IMR-90 (cell line): ENCODE results near the gene HLA-F. TPM values are rescaled to one million over a fixed set of nuclear protein-coding genes. Genes with fewer than 3 reads are reported as not detected.

ENCODE experiments used
- ATAC-seq: fragments of 200-7000 bp; cut with Tn5 transposase; 2 replicates; pipeline ENCODE4 v1.9.1; 2020; ENCODE audit warnings: low read depth, mild to moderate bottlenecking, moderate library complexity
- BruUV-seq: library from RNA; stranded (reverse); fragments of 400-500 nt; replicated peaks from 2 replicates; lab custom pipeline; 2021; lab: Mats Ljungman, UMichigan
- CTCF ChIA-PET: fragments of 300-600 bp; formaldehyde crosslinking; extraction: SDS; loops from one replicate; lab custom pipeline; 2021; ENCODE audit warnings: antibody characterized with exemption; lab: Yijun Ruan, JAX
- POLR2A ChIA-PET: fragments of 300-600 bp; sonication (Branson Sonifier 250); formaldehyde crosslinking; loops from one replicate; lab custom pipeline; 2022; ENCODE audit warnings: antibody characterized with exemption; ENCODE audit not compliant: unreplicated experiment; lab: Charles Lee
- DNase-seq: peaks from one replicate; pipeline ENCODE4 v3.0.0; 2013
- H2AFZ ChIP-seq: replicated peaks from 2 replicates; pipeline ENCODE3; 2013; ENCODE audit warnings: low read length, mild to moderate bottlenecking; ENCODE audit not compliant: poor library complexity
- H2AK5ac ChIP-seq: 2 replicates; pipeline ENCODE4 v1.6.1; 2013; ENCODE audit warnings: low read depth, low read length, inconsistent platforms
- H2AK9ac ChIP-seq: replicated peaks from 2 replicates; pipeline ENCODE3; 2013; ENCODE audit warnings: mild to moderate bottlenecking, low read depth, low read length, moderate library complexity; ENCODE audit not compliant: poor library complexity
- H2BK120ac ChIP-seq: 2 replicates; pipeline ENCODE4 v1.6.1; 2013; ENCODE audit warnings: low read depth, low read length, inconsistent platforms
- H2BK15ac ChIP-seq: 3 replicates; pipeline ENCODE4 v1.6.1; 2013; ENCODE audit warnings: low read depth, low read length, inconsistent platforms
- H2BK20ac ChIP-seq: 2 replicates; pipeline ENCODE4 v1.6.1; 2013; ENCODE audit warnings: low read depth, mild to moderate bottlenecking, inconsistent platforms, low read length, moderate library complexity
- H2BK5ac ChIP-seq: 2 replicates; pipeline ENCODE4 v1.6.1; 2013; ENCODE audit warnings: mild to moderate bottlenecking, low read depth, low read length, inconsistent platforms; ENCODE audit not compliant: poor library complexity, severe bottlenecking
- H3K14ac ChIP-seq: replicated peaks from 2 replicates; pipeline ENCODE4 v1.6.1; 2013; ENCODE audit warnings: low read depth, low read length, inconsistent platforms
- H3K18ac ChIP-seq: 2 replicates; pipeline ENCODE4 v1.6.1; 2013; ENCODE audit warnings: low read depth, low read length, control low read depth
- H3K23ac ChIP-seq: 2 replicates; pipeline ENCODE4 v1.6.1; 2013; ENCODE audit warnings: low read depth, low read length, inconsistent platforms
- H3K27ac ChIP-seq: 2 replicates; pipeline ENCODE4 v1.5.1; 2013; ENCODE audit warnings: mild to moderate bottlenecking, control low read depth, low read length; ENCODE audit not compliant: insufficient read depth
- H3K27me3 ChIP-seq: 2 replicates; pipeline ENCODE4 v1.6.1; 2013; ENCODE audit warnings: low read length; ENCODE audit not compliant: control insufficient read depth, insufficient read depth
- H3K36me3 ChIP-seq: 2 replicates; pipeline ENCODE4 v1.6.1; 2013; ENCODE audit warnings: low read length, mixed read lengths; ENCODE audit not compliant: control insufficient read depth, insufficient read depth
- H3K4ac ChIP-seq: 2 replicates; pipeline ENCODE4 v1.6.1; 2013; ENCODE audit warnings: low read depth, low read length, inconsistent platforms
- H3K4me1 ChIP-seq: 2 replicates; pipeline ENCODE4 v1.6.1; 2013; ENCODE audit warnings: low read length, mixed read lengths; ENCODE audit not compliant: control insufficient read depth, insufficient read depth
- H3K4me2 ChIP-seq: 2 replicates; pipeline ENCODE4 v1.6.1; 2013; ENCODE audit warnings: low read depth, mild to moderate bottlenecking, control low read depth, low read length, moderate library complexity
- H3K4me3 ChIP-seq: 2 replicates; pipeline ENCODE4 v1.5.1; 2013; ENCODE audit warnings: low read depth, mild to moderate bottlenecking, control low read depth, low read length, moderate library complexity; ENCODE audit not compliant: insufficient read depth
- H3K56ac ChIP-seq: 2 replicates; pipeline ENCODE4 v1.6.1; 2013; ENCODE audit warnings: low read length, inconsistent platforms; ENCODE audit not compliant: insufficient read depth; ENCODE audit errors: extremely low read depth
- H3K79me1 ChIP-seq, 2 experiments: 2 replicates each; pipeline ENCODE4 v1.6.1; 2013; ENCODE audit warnings: low read length in 2 of 2, inconsistent platforms in 1 of 2, low read depth in 1 of 2
- H3K9ac ChIP-seq: 2 replicates; pipeline ENCODE4 v1.6.1; 2013; ENCODE audit warnings: low read depth, low read length, control low read depth
- H3K9me1 ChIP-seq: 2 replicates; pipeline ENCODE4 v1.6.1; 2013; ENCODE audit warnings: low read length, inconsistent platforms; ENCODE audit not compliant: insufficient read depth
- H3K9me3 ChIP-seq: 2 replicates; pipeline ENCODE4 v1.6.1; 2013; ENCODE audit warnings: low read length; ENCODE audit not compliant: control insufficient read depth, insufficient read depth
- H4K20me1 ChIP-seq: 2 replicates; pipeline ENCODE4 v1.6.1; 2013; ENCODE audit warnings: low read length, inconsistent platforms; ENCODE audit not compliant: insufficient read depth
- H4K5ac ChIP-seq: 2 replicates; pipeline ENCODE4 v1.6.1; 2013; ENCODE audit warnings: mild to moderate bottlenecking, low read depth, low read length, control low read depth
- H4K8ac ChIP-seq, 2 experiments: 2 replicates each; pipeline ENCODE4 v1.6.1; 2013; ENCODE audit warnings: low read depth in 2 of 2, low read length in 2 of 2, control low read depth in 1 of 2, inconsistent platforms in 1 of 2
- H4K91ac ChIP-seq: 2 replicates; pipeline ENCODE4 v1.6.1; 2013; ENCODE audit warnings: low read depth, low read length, inconsistent platforms; ENCODE audit not compliant: insufficient read depth
- FOS ChIP-seq: fragments of 150-350 bp; IDR thresholded peaks from 2 replicates; pipeline ENCODE4 v1.6.1; 2016; ENCODE audit warnings: low read depth, low read length
- MAFK ChIP-seq: IDR thresholded peaks from 2 replicates; pipeline ENCODE4 v1.6.1; 2012; ENCODE audit warnings: low read depth, low read length, improper control_type of control experiment
- MAZ ChIP-seq: IDR thresholded peaks from 2 replicates; pipeline ENCODE4 v1.6.1; 2012; ENCODE audit warnings: low read depth, mild to moderate bottlenecking, low read length, improper control_type of control experiment, moderate library complexity, borderline replicate concordance
- MXI1 ChIP-seq: IDR thresholded peaks from 2 replicates; pipeline ENCODE4 v1.6.1; 2012; ENCODE audit warnings: low read depth, mild to moderate bottlenecking, low read length, moderate library complexity, borderline replicate concordance
- NFE2L2 ChIP-seq: fragments of 150-350 bp; IDR thresholded peaks from 2 replicates; pipeline ENCODE4 v1.6.1; 2016; ENCODE audit warnings: low read depth, mild to moderate bottlenecking, low read length
- RCOR1 ChIP-seq: IDR thresholded peaks from 2 replicates; pipeline ENCODE4 v1.6.1; 2012; ENCODE audit warnings: mild to moderate bottlenecking, low read length, improper control_type of control experiment; ENCODE audit not compliant: insufficient replicate concordance
- RFX5 ChIP-seq: IDR thresholded peaks from 2 replicates; pipeline ENCODE4 v1.8.0; 2012; ENCODE audit warnings: low read depth, mild to moderate bottlenecking, low read length, moderate library complexity
- SMC3 ChIP-seq: fragments of 150-350 bp; IDR thresholded peaks from 2 replicates; pipeline ENCODE4 v1.6.1; 2016; ENCODE audit warnings: low read depth, mild to moderate bottlenecking, antibody characterized with exemption, low read length, moderate library complexity
- WGBS, 2 experiments: methylation state at CpG; one replicate each; pipeline versions ENCODE4 v1.1.5 to v1.1.7; 2013; ENCODE audit warnings: missing lambda C conversion rate in 2 of 2; ENCODE audit not compliant: insufficient read length in 1 of 2; ENCODE audit errors: extremely low coverage in 2 of 2; 5-methylcytosine and 5-hydroxymethylcytosine counted together
- dilution Hi-C: fragments of 300-500 bp; cut with HindIII; formaldehyde crosslinking; loops from one replicate; pipeline ENCODE4 v1.14.3; 2018; ENCODE audit warnings: low sequenced_read_pairs; ENCODE audit not compliant: unreplicated experiment
- in situ Hi-C: fragments of 300-500 bp; cut with MboI; formaldehyde crosslinking; loops from 3 replicates; pipeline ENCODE4 v1.14.3; 2019; ENCODE audit warnings: low sequenced_read_pairs, inconsistent platforms, mixed read lengths
- intact Hi-C: fragments of 100-400 bp; cut with micrococcal nuclease; formaldehyde crosslinking; loops from 2 replicates; pipeline ENCODE4 v1.10.0; 2022
- polyA plus RNA-seq, 3 experiments: library from polyadenylated mRNA; depleted of rRNA; stranded (reverse); fragments of >200 nt; gene quantifications; 2 replicates each; pipeline ENCODE4 v1.2.3, GENCODE V29; 2012; ENCODE audit warnings: low replicate concordance in 1 of 3
- total RNA-seq: library from RNA; depleted of rRNA; stranded (reverse); fragments of >200 nt; gene quantifications from 2 replicates; pipeline ENCODE4 v1.2.3, GENCODE V29; 2012
- TF ChIP-seq, protein P1 (sequence below): fragments of 150-350 bp; IDR thresholded peaks from 2 replicates; pipeline ENCODE4 v1.6.1; 2016; ENCODE audit warnings: low read depth, mild to moderate bottlenecking, low read length, moderate library complexity, borderline replicate concordance
- TF ChIP-seq, protein P2 (sequence below): conservative IDR thresholded peaks from 2 replicates; pipeline ENCODE4 v1.5.1; 2012; ENCODE audit warnings: mild to moderate bottlenecking, low read depth, low read length, improper control_type of control experiment

Gene HLA-F
- total and polyA plus RNA-seq, 2 of the 4 experiments (the other 2 are of a cell fraction): not detected

DNA sequence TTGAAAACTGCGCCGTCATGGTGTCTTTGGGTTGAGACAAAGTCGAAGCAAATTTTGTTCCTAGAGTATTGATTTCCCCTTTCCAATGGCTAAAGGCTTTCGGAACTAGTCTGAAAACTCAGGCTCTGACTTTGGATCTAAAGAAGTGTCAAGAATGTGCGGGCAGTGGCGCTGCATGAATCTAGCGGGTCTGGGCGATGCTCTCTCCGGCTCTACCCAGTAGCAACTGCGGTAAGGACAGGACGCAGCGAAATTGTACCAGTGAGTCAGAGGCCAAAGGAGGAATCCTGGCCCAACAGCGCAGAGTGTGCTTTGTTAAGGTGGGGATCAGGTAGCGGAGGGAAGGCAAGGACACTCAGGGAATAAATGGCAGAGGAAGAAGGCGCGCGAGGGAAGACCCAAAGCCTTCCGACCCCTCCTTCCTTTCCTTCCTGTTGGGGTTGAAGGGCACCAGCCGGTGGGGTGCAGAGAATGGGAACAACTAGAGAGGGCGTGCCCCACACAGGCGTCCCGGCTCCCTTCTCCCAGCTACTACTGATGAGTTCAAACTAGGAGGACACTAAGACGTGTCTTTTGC lies 32.1 kb downstream of the HLA-F start:
- H4K5ac ChIP-seq: no peak overlapping the region
- intact Hi-C loops: no loop called here
- H3K27ac ChIP-seq: no peak overlapping the region
- H2BK20ac ChIP-seq: no peak overlapping the region
- H3K27me3 ChIP-seq: peaks cover 25% of the 10 kb centered on the region
- no peaks in the 10 kb centered on the region for H3K4me1 ChIP-seq
- no peak overlapping the region for H2AK9ac ChIP-seq
- no peak overlapping the region for H4K91ac ChIP-seq
- dilution Hi-C loops: no loop called here
- WGBS, 2 experiments: 19% methylated on average over 8 of the region's 23 CpGs; no CpG with 5 or more reads in 1 of the 2 experiments
- no peak overlapping the region for H3K9ac ChIP-seq
- H3K36me3 ChIP-seq: no peaks in the 10 kb centered on the region
- no peak overlapping the region for H3K4me2 ChIP-seq
- no peak overlapping the region for H3K56ac ChIP-seq
- no TSS peak for BruUV-seq
- TF ChIP-seq MAZ (no peak), MAFK (no peak), SMC3 (no peak), MXI1 (no peak), RFX5 (no peak), RCOR1 (no peak), NFE2L2 (no peak), FOS (no peak)
- TF ChIP-seq, protein P1, sequence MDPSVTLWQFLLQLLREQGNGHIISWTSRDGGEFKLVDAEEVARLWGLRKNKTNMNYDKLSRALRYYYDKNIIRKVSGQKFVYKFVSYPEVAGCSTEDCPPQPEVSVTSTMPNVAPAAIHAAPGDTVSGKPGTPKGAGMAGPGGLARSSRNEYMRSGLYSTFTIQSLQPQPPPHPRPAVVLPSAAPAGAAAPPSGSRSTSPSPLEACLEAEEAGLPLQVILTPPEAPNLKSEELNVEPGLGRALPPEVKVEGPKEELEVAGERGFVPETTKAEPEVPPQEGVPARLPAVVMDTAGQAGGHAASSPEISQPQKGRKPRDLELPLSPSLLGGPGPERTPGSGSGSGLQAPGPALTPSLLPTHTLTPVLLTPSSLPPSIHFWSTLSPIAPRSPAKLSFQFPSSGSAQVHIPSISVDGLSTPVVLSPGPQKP: no peak
- TF ChIP-seq, protein P2, sequence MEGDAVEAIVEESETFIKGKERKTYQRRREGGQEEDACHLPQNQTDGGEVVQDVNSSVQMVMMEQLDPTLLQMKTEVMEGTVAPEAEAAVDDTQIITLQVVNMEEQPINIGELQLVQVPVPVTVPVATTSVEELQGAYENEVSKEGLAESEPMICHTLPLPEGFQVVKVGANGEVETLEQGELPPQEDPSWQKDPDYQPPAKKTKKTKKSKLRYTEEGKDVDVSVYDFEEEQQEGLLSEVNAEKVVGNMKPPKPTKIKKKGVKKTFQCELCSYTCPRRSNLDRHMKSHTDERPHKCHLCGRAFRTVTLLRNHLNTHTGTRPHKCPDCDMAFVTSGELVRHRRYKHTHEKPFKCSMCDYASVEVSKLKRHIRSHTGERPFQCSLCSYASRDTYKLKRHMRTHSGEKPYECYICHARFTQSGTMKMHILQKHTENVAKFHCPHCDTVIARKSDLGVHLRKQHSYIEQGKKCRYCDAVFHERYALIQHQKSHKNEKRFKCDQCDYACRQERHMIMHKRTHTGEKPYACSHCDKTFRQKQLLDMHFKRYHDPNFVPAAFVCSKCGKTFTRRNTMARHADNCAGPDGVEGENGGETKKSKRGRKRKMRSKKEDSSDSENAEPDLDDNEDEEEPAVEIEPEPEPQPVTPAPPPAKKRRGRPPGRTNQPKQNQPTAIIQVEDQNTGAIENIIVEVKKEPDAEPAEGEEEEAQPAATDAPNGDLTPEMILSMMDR: no peak
- no peak overlapping the region for H3K14ac ChIP-seq
- peaks cover 5% of the 10 kb centered on the region in 2 experiments; a peak in 1 of 4 replicates for H3K79me1 ChIP-seq
- H3K9me3 ChIP-seq: no peaks in the 10 kb centered on the region
- H4K20me1 ChIP-seq: no peaks in the 10 kb centered on the region
- in situ Hi-C loops: no loop called here
- ATAC-seq: no peak
- H3K18ac ChIP-seq: no peak overlapping the region
- no peak overlapping the region for H2BK5ac ChIP-seq
- no peak overlapping the region for H3K4me3 ChIP-seq
- H2BK15ac ChIP-seq: no peak overlapping the region
- no peak overlapping the region for H3K23ac ChIP-seq
- no peak overlapping the region for H2AFZ ChIP-seq
- H2AK5ac ChIP-seq: no peak overlapping the region
- ChIA-PET POLR2A (no interaction called here), CTCF (no interaction called here)
- no peaks in the 10 kb centered on the region for H3K9me1 ChIP-seq
- no peak overlapping the region for H3K4ac ChIP-seq
- H4K8ac ChIP-seq: no peak overlapping the region
- no peak for DNase-seq
- no peak overlapping the region for H2BK120ac ChIP-seq
